SK-N-SH (cell line): Measurements from ENCODE around the gene ITGA6. TPM values are rescaled to one million over a fixed set of nuclear protein-coding genes. Genes with fewer than 3 reads are reported as not detected.

ENCODE experiments used
- CTCF ChIA-PET: fragments of 300-600, 350-600 bp; formaldehyde crosslinking; extraction: SDS; loops from one replicate; lab custom pipeline; 2021; lab: Yijun Ruan, JAX
- POLR2A ChIA-PET: fragments of 350-600 bp; sonication (Branson Sonifier 250); formaldehyde crosslinking; extraction: SDS; loops from one replicate; lab custom pipeline; 2020; ENCODE audit warnings: antibody characterized with exemption, inconsistent platforms; lab: Yijun Ruan, JAX
- DNase-seq: peaks from one replicate; pipeline ENCODE4 v3.0.0; 2012
- H2AFZ ChIP-seq: fragments of 200-600 bp; sonication (generic); 2 replicates; pipeline ENCODE4 v1.8.1; 2016; ENCODE audit warnings: antibody characterized with exemption, mild to moderate bottlenecking, low read depth
- H3F3A ChIP-seq: fragments of 200-600 bp; sonication (generic); replicated peaks from 2 replicates; pipeline ENCODE3; 2016; ENCODE audit warnings: antibody characterized with exemption, mild to moderate bottlenecking; ENCODE audit not compliant: insufficient read depth
- H3K27ac ChIP-seq, 2 experiments: fragments of 200-500 bp in 1 of 2; fragments of 200-600 bp in 1 of 2; sonication (Bioruptor generic) in 1 of 2; sonication (generic), shearing (Covaris generic) in 1 of 2; 2 replicates each; pipeline versions ENCODE4 v1.5.1 to v1.6.1; 2014 to 2016; ENCODE audit warnings: low read depth in 2 of 2, inconsistent platforms in 1 of 2, low read length in 1 of 2, mild to moderate bottlenecking in 1 of 2, mixed read lengths in 1 of 2
- H3K27me3 ChIP-seq: fragments of 200-600 bp; sonication (generic), shearing (Covaris generic); 2 replicates; pipeline ENCODE4 v1.6.1; 2016; ENCODE audit warnings: mixed run types; ENCODE audit not compliant: insufficient read depth
- H3K36me3 ChIP-seq, 2 experiments: fragments of 200-500 bp in 1 of 2; fragments of 200-600 bp in 1 of 2; sonication (Bioruptor generic) in 1 of 2; sonication (generic) in 1 of 2; replicated peaks in 1 of 2; 2 replicates each; pipeline versions ENCODE3 to v1.5.1; 2014 to 2016; ENCODE audit warnings: low read length in 1 of 2, mild to moderate bottlenecking in 1 of 2; ENCODE audit not compliant: insufficient read depth in 2 of 2, control insufficient read depth in 1 of 2
- H3K4me1 ChIP-seq, 2 experiments: fragments of 200-500 bp in 1 of 2; fragments of 200-600 bp in 1 of 2; sonication (Bioruptor generic) in 1 of 2; sonication (generic), shearing (Covaris generic) in 1 of 2; 2 replicates each; pipeline versions ENCODE4 v1.5.1 to v1.6.1; 2014 to 2016; ENCODE audit warnings: low read depth in 1 of 2, low read length in 1 of 2, mixed run types in 1 of 2; ENCODE audit not compliant: insufficient read depth in 2 of 2, control insufficient read depth in 1 of 2
- H3K4me2 ChIP-seq: fragments of 200-600 bp; sonication (generic), shearing (Covaris generic); 2 replicates; pipeline ENCODE4 v1.6.1; 2017; ENCODE audit warnings: mixed run types
- H3K4me3 ChIP-seq, 2 experiments: fragments of 200-500 bp in 1 of 2; fragments of 200-600 bp in 1 of 2; sonication (Bioruptor generic) in 1 of 2; sonication (generic), shearing (Covaris generic) in 1 of 2; 2 replicates each; pipeline versions ENCODE4 v1.5.1 to v1.8.1; 2014 to 2016; ENCODE audit warnings: low read depth in 2 of 2, inconsistent platforms in 1 of 2, low read length in 1 of 2, mild to moderate bottlenecking in 1 of 2, mixed read lengths in 1 of 2, moderate library complexity in 1 of 2
- H3K79me2 ChIP-seq: fragments of 200-600 bp; sonication (generic); 2 replicates; pipeline ENCODE4 v1.8.1; 2017; ENCODE audit warnings: mild to moderate bottlenecking; ENCODE audit not compliant: insufficient read depth
- H3K9ac ChIP-seq: fragments of 200-600 bp; sonication (generic); 2 replicates; pipeline ENCODE4 v1.6.1; 2017; ENCODE audit warnings: mixed run types
- H3K9me2 ChIP-seq: fragments of 200-600 bp; sonication (generic); 2 replicates; pipeline ENCODE4 v1.6.1; 2017; ENCODE audit warnings: mixed run types
- H3K9me3 ChIP-seq: fragments of 200-600 bp; sonication (generic); 2 replicates; pipeline ENCODE4 v1.6.1; 2017; ENCODE audit warnings: mixed run types, mild to moderate bottlenecking, moderate library complexity
- H4K20me1 ChIP-seq: fragments of 200-600 bp; sonication (generic); 2 replicates; pipeline ENCODE4 v1.6.1; 2017; ENCODE audit warnings: mild to moderate bottlenecking, mixed run types; ENCODE audit not compliant: insufficient read depth
- GATA2 ChIP-seq: sonication (generic); formaldehyde crosslinking; IDR thresholded peaks from 2 replicates; pipeline ENCODE4 v1.5.0; 2020; ENCODE audit warnings: mild to moderate bottlenecking, missing genetic modification reagents
- IRF3 ChIP-seq: fragments of 150-350 bp; IDR thresholded peaks from 2 replicates; pipeline ENCODE4 v1.6.1; 2016; ENCODE audit warnings: mild to moderate bottlenecking, low read depth, low read length
- JUND ChIP-seq: IDR thresholded peaks from 2 replicates; pipeline ENCODE4 v1.4.0; 2012
- NFIC ChIP-seq: IDR thresholded peaks from 2 replicates; pipeline ENCODE4 v1.4.0; 2012; ENCODE audit warnings: borderline replicate concordance
- PBX3 ChIP-seq: IDR thresholded peaks from 2 replicates; pipeline ENCODE4; 2012
- RAD21 ChIP-seq: IDR thresholded peaks from 2 replicates; pipeline ENCODE4 v1.6.1; 2012; ENCODE audit warnings: mild to moderate bottlenecking, low read length
- RFX5 ChIP-seq: IDR thresholded peaks from 2 replicates; pipeline ENCODE4 v1.6.1; 2012; ENCODE audit warnings: mild to moderate bottlenecking, improper control_type of control experiment, low read length
- RXRA ChIP-seq: IDR thresholded peaks from 2 replicates; pipeline ENCODE4 v1.4.0; 2012; ENCODE audit warnings: low read depth, mild to moderate bottlenecking, borderline replicate concordance
- SIN3A ChIP-seq: IDR thresholded peaks from 2 replicates; pipeline ENCODE4 v1.6.1; 2012; ENCODE audit warnings: low read depth, mild to moderate bottlenecking, low read length, moderate library complexity, borderline replicate concordance
- SMC3 ChIP-seq: IDR thresholded peaks from 2 replicates; pipeline ENCODE4 v1.6.1; 2012; ENCODE audit warnings: low read depth, low read length, improper control_type of control experiment
- TCF12 ChIP-seq: IDR thresholded peaks from 2 replicates; pipeline ENCODE4 v1.4.0; 2012
- USF1 ChIP-seq: IDR thresholded peaks from 2 replicates; pipeline ENCODE4 v1.4.0; 2012; ENCODE audit warnings: low read depth, borderline replicate concordance
- WGBS: methylation state at CpG from one replicate; pipeline ENCODE4 v1.1.6; 2017; ENCODE audit warnings: low lambda C conversion rate; 5-methylcytosine and 5-hydroxymethylcytosine counted together
- polyA plus RNA-seq, 3 experiments: library from polyadenylated mRNA; depleted of rRNA; stranded (reverse); fragments of >200 nt; gene quantifications; 2 replicates each; pipeline ENCODE4 v1.2.3, GENCODE V29; 2012
- TF ChIP-seq, protein P1 (sequence below): IDR thresholded peaks from 2 replicates; pipeline ENCODE4 v1.4.0; 2012; ENCODE audit warnings: low read depth

Gene ITGA6
- polyA plus RNA-seq, 1 of the 3 experiments (the other 2 are of a cell fraction) = 26.0 TPM

DNA sequence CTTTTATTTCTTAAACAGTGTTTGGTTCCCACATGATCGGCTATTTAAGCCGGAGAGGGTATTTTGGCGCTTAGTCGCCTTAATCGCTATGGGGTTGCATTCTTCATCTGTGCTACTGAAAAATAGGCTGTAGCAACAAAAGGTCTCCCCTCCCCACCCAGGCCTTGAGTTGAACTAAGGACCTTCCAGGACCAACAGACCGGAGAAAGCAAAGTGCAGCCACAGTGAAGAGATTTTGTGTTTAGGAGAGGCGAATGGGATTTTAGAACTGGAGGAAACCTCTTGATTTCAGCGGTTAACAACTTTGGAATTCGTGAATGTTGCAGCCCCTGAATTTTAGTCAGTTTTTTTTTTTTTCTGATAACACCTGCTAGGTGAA lies 1.4 kb downstream of the ITGA6 start (continued):
- no peak for TF ChIP-seq NFIC
- no peak for TF ChIP-seq JUND
- no peak for TF ChIP-seq TCF12
- TF ChIP-seq USF1 = no peak
- no peak for TF ChIP-seq PBX3
- TF ChIP-seq RAD21 = no peak

- H3K4me2 ChIP-seq = peak overlapping the region; percentile 72
- ChIA-PET POLR2A (no interaction called here), CTCF (interaction anchor here (0.9 to 4.1 kb wide), 5 partner anchors 11 to 36 kb away, joined by 3 to 30 read pairs (median 4); no protein-coding TSS in a partner anchor)
- no peak for TF ChIP-seq RFX5
- TF ChIP-seq IRF3 = no peak
- TF ChIP-seq, protein P1, sequence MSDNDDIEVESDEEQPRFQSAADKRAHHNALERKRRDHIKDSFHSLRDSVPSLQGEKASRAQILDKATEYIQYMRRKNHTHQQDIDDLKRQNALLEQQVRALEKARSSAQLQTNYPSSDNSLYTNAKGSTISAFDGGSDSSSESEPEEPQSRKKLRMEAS = no peak
- TF ChIP-seq RXRA = no peak
- TF ChIP-seq SMC3 = no peak; the same call in 1 of the 2 replicates
- TF ChIP-seq GATA2 (CRISPR knock-in tag) = no peak
- TF ChIP-seq SIN3A = no peak
- WGBS = 62% methylated on average over 9 of the region's 9 CpGs
- H3K27me3 ChIP-seq = no peaks in the 10 kb centered on the region
- no peak overlapping the region for H3K27ac ChIP-seq
- no peaks in the 10 kb centered on the region for H3K36me3 ChIP-seq
- 0 out of 2 replicates have a peak overlapping the region, but pooled peaks have one; percentile 70 for H3K9ac ChIP-seq
- peaks cover 7 to 18% of the 10 kb centered on the region in 2 experiments; a peak in 3 of 4 replicates for H3K4me1 ChIP-seq
- no peaks in the 10 kb centered on the region for H3K9me3 ChIP-seq
- H3K4me3 ChIP-seq = peak overlapping the region; percentile 85 to 88; a peak in 3 of 4 replicates
- H3K9me2 ChIP-seq = no peaks in the 10 kb centered on the region
- DNase-seq = no peak
- no peak overlapping the region for H2AFZ ChIP-seq
- H3F3A ChIP-seq = no peaks in the 10 kb centered on the region
- H3K79me2 ChIP-seq = peaks cover 76% of the 10 kb centered on the region
- peaks cover 16% of the 10 kb centered on the region for H4K20me1 ChIP-seq
Measured at GRCh38 chr2:172429301-172429968, 2.0 kb downstream of the ITGA6 start.
